GM12878 (cell line): ENCODE data around the gene P4HTM. TPM values are rescaled to one million over a fixed set of nuclear protein-coding genes. Genes with fewer than 3 reads are reported as not detected.

Experiments
- CBX3 ChIP-seq: fragments of 200-600 bp; sonication (generic); IDR thresholded peaks from 2 replicates; pipeline ENCODE4 v1.6.1; 2016; ENCODE audit warnings: low read depth, borderline replicate concordance
- EGR1 ChIP-seq, 2 experiments: IDR thresholded peaks; 1 replicate in 1 of 2; 2 replicates in 1 of 2; pipeline ENCODE4 v1.6.1; 2011 to 2012; ENCODE audit warnings: low read depth in 2 of 2, low read length in 2 of 2, borderline replicate concordance in 1 of 2, mild to moderate bottlenecking in 1 of 2, moderate library complexity in 1 of 2
- EP300 ChIP-seq, 2 experiments: fragments of 150-350 bp in 1 of 2; IDR thresholded peaks; 2 replicates each; pipeline ENCODE4 v1.6.1; 2011 to 2012; ENCODE audit warnings: low read depth in 2 of 2, low read length in 2 of 2, borderline replicate concordance in 1 of 2, improper control_type of control experiment in 1 of 2, inconsistent platforms in 1 of 2; ENCODE audit not compliant: control insufficient read depth in 1 of 2
- GATAD2B ChIP-seq: fragments of 450-650 bp; conservative IDR thresholded peaks from 2 replicates; pipeline ENCODE4 v1.6.1; 2017; ENCODE audit warnings: low read depth, mild to moderate bottlenecking, moderate library complexity
- HDAC2 ChIP-seq: fragments of 200-600 bp; sonication (generic); IDR thresholded peaks from 2 replicates; pipeline ENCODE4 v1.6.1; 2017
- IRF4 ChIP-seq: IDR thresholded peaks from 2 replicates; pipeline ENCODE4 v1.6.1; 2011; ENCODE audit warnings: low read depth, low read length
- KAT2A ChIP-seq: conservative IDR thresholded peaks from 2 replicates; pipeline ENCODE4 v1.6.1; 2011; ENCODE audit warnings: low read depth, low read length; ENCODE audit not compliant: control insufficient read depth
- KDM1A ChIP-seq: fragments of 200-600 bp; sonication (generic); IDR thresholded peaks from 2 replicates; pipeline ENCODE4 v1.6.1; 2016; ENCODE audit warnings: borderline replicate concordance
- MYB ChIP-seq: fragments of 150-350 bp; IDR thresholded peaks from 2 replicates; pipeline ENCODE4 v1.6.1; 2014; ENCODE audit warnings: mild to moderate bottlenecking, low read depth, low read length, borderline replicate concordance
- NR2C2 ChIP-seq: IDR thresholded peaks from 2 replicates; pipeline ENCODE4 v1.6.1; 2011; ENCODE audit warnings: borderline replicate concordance, low read depth; ENCODE audit not compliant: control insufficient read depth, insufficient read length
- NRF1 ChIP-seq: conservative IDR thresholded peaks from 2 replicates; pipeline ENCODE4 v1.6.1; 2011; ENCODE audit warnings: mild to moderate bottlenecking, low read depth, low read length, improper control_type of control experiment
- PAX5 ChIP-seq: IDR thresholded peaks from 2 replicates; pipeline ENCODE4 v1.6.1; 2011; ENCODE audit warnings: low read depth, low read length, borderline replicate concordance
- YBX1 ChIP-seq: fragments of 450-650 bp; IDR thresholded peaks from 2 replicates; pipeline ENCODE4 v1.6.1; 2016; ENCODE audit warnings: antibody characterized with exemption
- ZBED1 ChIP-seq: IDR thresholded peaks from 2 replicates; pipeline ENCODE4 v1.6.1; 2016; ENCODE audit warnings: borderline replicate concordance
- polyA plus RNA-seq, 11 experiments: library from polyadenylated mRNA; depleted of rRNA in 4 of 11; unstranded in 6 of 11; stranded (reverse) in 5 of 11; fragments of >200 nt; fragmentation: Nextera tagmentation in 4 of 11; fragmentation: Illumina TruSeq in 1 of 11; extraction: Ambion mirVana in 4 of 11; extraction: Trizol in 1 of 11; gene quantifications; 1 replicate in 1 of 11; 2 replicates in 10 of 11; pipeline versions ENCODE4 v1.2.1 to v1.2.3, GENCODE V29; 2011 to 2016; ENCODE audit warnings: inconsistent platforms in 2 of 11, missing spikeins in 2 of 11, low read depth in 1 of 11
- total RNA-seq, 4 experiments: library from RNA; depleted of rRNA in 3 of 4; stranded (reverse); fragments of >200 nt in 3 of 4; fragmentation: Illumina TruSeq in 1 of 4; extraction: Trizol in 1 of 4; gene quantifications; 2 replicates each; pipeline versions ENCODE4 v1.2.1 to v1.2.3, GENCODE V29; 2013 to 2021
- TF ChIP-seq, protein P1 (sequence below): fragments of 450-650 bp; IDR thresholded peaks from 2 replicates; pipeline ENCODE4 v1.6.1; 2017; ENCODE audit warnings: mild to moderate bottlenecking, moderate library complexity
- TF ChIP-seq, protein P2 (sequence below): fragments of 450-650 bp; IDR thresholded peaks from 2 replicates; pipeline ENCODE4 v1.6.1; 2016; ENCODE audit warnings: mild to moderate bottlenecking
- TF ChIP-seq, protein P3 (sequence below): fragments of 450-650 bp; conservative IDR thresholded peaks from 2 replicates; pipeline ENCODE4 v1.6.1; 2017; ENCODE audit warnings: mild to moderate bottlenecking, moderate library complexity
- TF ChIP-seq, protein P4 (sequence below): IDR thresholded peaks from 2 replicates; pipeline ENCODE4 v1.6.1; 2012; ENCODE audit warnings: low read length, inconsistent platforms
- TF ChIP-seq, protein P5 (sequence below): IDR thresholded peaks from 2 replicates; pipeline ENCODE4 v1.6.1; 2012; ENCODE audit warnings: low read depth, low read length, improper control_type of control experiment

The P4HTM gene
- total and polyA plus RNA-seq, 10 of the 15 experiments (the other 5 are each of a cell fraction or from before 2014, with no cell fraction given) = 0.76 to 28.8 (median 22.9) TPM

DNA sequence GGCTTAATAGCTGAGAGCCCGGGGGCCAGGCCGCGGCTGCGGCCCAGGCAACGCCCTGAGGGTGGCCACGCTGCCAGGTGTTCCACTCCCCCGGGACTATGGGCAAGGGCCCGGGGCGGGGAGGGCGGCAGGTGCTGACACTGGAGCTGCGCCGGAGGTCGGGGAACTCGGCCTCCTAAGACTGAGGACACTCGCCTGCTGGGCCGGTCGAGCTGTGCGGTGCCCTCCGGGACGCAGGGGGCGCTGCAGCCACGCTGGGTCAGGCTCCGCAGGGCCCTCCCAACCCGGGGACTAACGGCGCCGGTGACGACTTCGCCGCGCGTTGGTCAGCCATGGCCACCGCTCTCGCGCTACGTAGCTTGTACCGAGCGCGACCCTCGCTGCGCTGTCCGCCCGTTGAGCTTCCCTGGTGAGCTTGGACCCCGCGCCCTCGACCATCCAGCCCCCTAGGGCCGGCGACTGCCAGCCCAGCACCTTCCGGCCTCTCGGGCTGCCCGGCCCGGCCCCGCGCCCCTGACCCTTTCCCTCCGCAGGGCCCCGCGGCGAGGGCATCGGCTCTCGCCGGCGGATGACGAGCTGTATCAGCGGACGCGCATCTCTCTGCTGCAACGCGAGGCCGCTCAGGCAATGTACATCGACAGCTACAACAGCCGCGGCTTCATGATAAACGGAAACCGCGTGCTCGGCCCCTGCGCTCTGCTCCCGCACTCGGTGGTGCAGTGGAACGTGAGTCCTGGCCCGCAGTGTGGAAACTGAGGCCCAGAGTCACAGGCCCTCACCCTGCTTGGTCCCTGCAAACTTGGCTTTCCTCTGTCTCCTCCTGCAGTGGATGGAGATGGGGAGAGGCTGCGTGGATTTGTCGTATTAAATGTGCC lies 32.0 kb downstream of the P4HTM start, which contains the start of gene NDUFAF3 (continued):
- TF ChIP-seq IRF4 = no peak
- TF ChIP-seq, protein P1, sequence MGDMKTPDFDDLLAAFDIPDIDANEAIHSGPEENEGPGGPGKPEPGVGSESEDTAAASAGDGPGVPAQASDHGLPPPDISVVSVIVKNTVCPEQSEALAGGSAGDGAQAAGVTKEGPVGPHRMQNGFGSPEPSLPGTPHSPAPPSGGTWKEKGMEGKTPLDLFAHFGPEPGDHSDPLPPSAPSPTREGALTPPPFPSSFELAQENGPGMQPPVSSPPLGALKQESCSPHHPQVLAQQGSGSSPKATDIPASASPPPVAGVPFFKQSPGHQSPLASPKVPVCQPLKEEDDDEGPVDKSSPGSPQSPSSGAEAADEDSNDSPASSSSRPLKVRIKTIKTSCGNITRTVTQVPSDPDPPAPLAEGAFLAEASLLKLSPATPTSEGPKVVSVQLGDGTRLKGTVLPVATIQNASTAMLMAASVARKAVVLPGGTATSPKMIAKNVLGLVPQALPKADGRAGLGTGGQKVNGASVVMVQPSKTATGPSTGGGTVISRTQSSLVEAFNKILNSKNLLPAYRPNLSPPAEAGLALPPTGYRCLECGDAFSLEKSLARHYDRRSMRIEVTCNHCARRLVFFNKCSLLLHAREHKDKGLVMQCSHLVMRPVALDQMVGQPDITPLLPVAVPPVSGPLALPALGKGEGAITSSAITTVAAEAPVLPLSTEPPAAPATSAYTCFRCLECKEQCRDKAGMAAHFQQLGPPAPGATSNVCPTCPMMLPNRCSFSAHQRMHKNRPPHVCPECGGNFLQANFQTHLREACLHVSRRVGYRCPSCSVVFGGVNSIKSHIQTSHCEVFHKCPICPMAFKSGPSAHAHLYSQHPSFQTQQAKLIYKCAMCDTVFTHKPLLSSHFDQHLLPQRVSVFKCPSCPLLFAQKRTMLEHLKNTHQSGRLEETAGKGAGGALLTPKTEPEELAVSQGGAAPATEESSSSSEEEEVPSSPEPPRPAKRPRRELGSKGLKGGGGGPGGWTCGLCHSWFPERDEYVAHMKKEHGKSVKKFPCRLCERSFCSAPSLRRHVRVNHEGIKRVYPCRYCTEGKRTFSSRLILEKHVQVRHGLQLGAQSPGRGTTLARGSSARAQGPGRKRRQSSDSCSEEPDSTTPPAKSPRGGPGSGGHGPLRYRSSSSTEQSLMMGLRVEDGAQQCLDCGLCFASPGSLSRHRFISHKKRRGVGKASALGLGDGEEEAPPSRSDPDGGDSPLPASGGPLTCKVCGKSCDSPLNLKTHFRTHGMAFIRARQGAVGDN = peak; percentile 78
- TF ChIP-seq EGR1 (IDR thresholded peaks at IDR 0.05; ENCODE audit: borderline replicate concordance in 1 of 2, low read depth in 2 of 2, low read length in 2 of 2) = peak in 1 of 2 experiments; percentile 59; a peak in 1 of 3 replicates
- no peak for TF ChIP-seq YBX1
- TF ChIP-seq KAT2A = no peak
- TF ChIP-seq CBX3 = no peak
- no peak for TF ChIP-seq ZBED1
- TF ChIP-seq, protein P2, sequence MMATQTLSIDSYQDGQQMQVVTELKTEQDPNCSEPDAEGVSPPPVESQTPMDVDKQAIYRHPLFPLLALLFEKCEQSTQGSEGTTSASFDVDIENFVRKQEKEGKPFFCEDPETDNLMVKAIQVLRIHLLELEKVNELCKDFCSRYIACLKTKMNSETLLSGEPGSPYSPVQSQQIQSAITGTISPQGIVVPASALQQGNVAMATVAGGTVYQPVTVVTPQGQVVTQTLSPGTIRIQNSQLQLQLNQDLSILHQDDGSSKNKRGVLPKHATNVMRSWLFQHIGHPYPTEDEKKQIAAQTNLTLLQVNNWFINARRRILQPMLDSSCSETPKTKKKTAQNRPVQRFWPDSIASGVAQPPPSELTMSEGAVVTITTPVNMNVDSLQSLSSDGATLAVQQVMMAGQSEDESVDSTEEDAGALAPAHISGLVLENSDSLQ = no peak
- TF ChIP-seq, protein P3, sequence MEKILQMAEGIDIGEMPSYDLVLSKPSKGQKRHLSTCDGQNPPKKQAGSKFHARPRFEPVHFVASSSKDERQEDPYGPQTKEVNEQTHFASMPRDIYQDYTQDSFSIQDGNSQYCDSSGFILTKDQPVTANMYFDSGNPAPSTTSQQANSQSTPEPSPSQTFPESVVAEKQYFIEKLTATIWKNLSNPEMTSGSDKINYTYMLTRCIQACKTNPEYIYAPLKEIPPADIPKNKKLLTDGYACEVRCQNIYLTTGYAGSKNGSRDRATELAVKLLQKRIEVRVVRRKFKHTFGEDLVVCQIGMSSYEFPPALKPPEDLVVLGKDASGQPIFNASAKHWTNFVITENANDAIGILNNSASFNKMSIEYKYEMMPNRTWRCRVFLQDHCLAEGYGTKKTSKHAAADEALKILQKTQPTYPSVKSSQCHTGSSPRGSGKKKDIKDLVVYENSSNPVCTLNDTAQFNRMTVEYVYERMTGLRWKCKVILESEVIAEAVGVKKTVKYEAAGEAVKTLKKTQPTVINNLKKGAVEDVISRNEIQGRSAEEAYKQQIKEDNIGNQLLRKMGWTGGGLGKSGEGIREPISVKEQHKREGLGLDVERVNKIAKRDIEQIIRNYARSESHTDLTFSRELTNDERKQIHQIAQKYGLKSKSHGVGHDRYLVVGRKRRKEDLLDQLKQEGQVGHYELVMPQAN = peak; percentile 78
- peak; percentile 78 for TF ChIP-seq GATAD2B
- TF ChIP-seq MYB = 0 out of 2 replicates have a peak, but pooled peaks have one; percentile 10
- peak; percentile 27; the same call in 1 of the 2 replicates for TF ChIP-seq PAX5
- no peak for TF ChIP-seq HDAC2
- TF ChIP-seq, protein P4, sequence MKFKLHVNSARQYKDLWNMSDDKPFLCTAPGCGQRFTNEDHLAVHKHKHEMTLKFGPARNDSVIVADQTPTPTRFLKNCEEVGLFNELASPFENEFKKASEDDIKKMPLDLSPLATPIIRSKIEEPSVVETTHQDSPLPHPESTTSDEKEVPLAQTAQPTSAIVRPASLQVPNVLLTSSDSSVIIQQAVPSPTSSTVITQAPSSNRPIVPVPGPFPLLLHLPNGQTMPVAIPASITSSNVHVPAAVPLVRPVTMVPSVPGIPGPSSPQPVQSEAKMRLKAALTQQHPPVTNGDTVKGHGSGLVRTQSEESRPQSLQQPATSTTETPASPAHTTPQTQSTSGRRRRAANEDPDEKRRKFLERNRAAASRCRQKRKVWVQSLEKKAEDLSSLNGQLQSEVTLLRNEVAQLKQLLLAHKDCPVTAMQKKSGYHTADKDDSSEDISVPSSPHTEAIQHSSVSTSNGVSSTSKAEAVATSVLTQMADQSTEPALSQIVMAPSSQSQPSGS = no peak
- TF ChIP-seq KDM1A = no peak
- TF ChIP-seq, protein P5, sequence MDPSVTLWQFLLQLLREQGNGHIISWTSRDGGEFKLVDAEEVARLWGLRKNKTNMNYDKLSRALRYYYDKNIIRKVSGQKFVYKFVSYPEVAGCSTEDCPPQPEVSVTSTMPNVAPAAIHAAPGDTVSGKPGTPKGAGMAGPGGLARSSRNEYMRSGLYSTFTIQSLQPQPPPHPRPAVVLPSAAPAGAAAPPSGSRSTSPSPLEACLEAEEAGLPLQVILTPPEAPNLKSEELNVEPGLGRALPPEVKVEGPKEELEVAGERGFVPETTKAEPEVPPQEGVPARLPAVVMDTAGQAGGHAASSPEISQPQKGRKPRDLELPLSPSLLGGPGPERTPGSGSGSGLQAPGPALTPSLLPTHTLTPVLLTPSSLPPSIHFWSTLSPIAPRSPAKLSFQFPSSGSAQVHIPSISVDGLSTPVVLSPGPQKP = no peak
- TF ChIP-seq NR2C2 = no peak
- TF ChIP-seq NRF1 = peak; percentile 23; the same call in 1 of the 2 replicates
- peak in 1 of 2 experiments; percentile 25; a peak in 1 of 4 replicates for TF ChIP-seq EP300 (IDR thresholded peaks at IDR 0.05; ENCODE audit: borderline replicate concordance in 1 of 2, control insufficient read depth in 1 of 2, low read depth in 2 of 2, low read length in 2 of 2)
